Neutrophil (primary cell): ENCODE measurements around the gene KLK4.

Source experiments
- H3K27ac ChIP-seq: fragments of 200-600 bp; sonication (generic); 2 replicates; pipeline ENCODE4 v1.5.1; 2016; ENCODE audit warnings: mild to moderate bottlenecking, moderate library complexity
- H3K27me3 ChIP-seq: fragments of 200-600 bp; sonication (generic); 2 replicates; pipeline ENCODE4 v1.6.0; 2016; ENCODE audit warnings: mild to moderate bottlenecking
- H3K36me3 ChIP-seq: fragments of 200-600 bp; sonication (generic); 2 replicates; pipeline ENCODE4 v1.5.1; 2017
- H3K4me1 ChIP-seq, 2 experiments: fragments of 200-600 bp in 1 of 2; sonication (generic) in 1 of 2; 1 replicate in 1 of 2; 2 replicates in 1 of 2; pipeline versions ENCODE4 v1.5.1 to v1.6.1; 2013 to 2016; ENCODE audit warnings: low read depth in 1 of 2, low read length in 1 of 2, mild to moderate bottlenecking in 1 of 2, moderate library complexity in 1 of 2; ENCODE audit not compliant: control insufficient read depth in 1 of 2, insufficient read depth in 1 of 2
- H3K4me3 ChIP-seq, 2 experiments: fragments of 200-600 bp in 1 of 2; sonication (generic) in 1 of 2; 1 replicate in 1 of 2; 2 replicates in 1 of 2; pipeline ENCODE4 v1.5.1; 2013 to 2016; ENCODE audit warnings: low read depth in 1 of 2, low read length in 1 of 2, mild to moderate bottlenecking in 1 of 2, moderate library complexity in 1 of 2
- H3K9me3 ChIP-seq: fragments of 200-600 bp; sonication (generic); 2 replicates; pipeline ENCODE4 v1.5.1; 2016
- CTCF ChIP-seq: fragments of 200-600 bp; sonication (generic); IDR thresholded peaks from 2 replicates; pipeline ENCODE4 v1.5.1; 2016; ENCODE audit warnings: antibody characterized with exemption

KLK4 gene

GRCh38 chr19:50947123-50947522, 35.9 kb upstream of the KLK4 start:
- H3K4me3 ChIP-seq: no peak overlapping the region
- no peaks in the 10 kb centered on the region for H3K4me1 ChIP-seq
- no peaks in the 10 kb centered on the region for H3K9me3 ChIP-seq
- no peaks in the 10 kb centered on the region for H3K27me3 ChIP-seq
- no peak for TF ChIP-seq CTCF
- H3K36me3 ChIP-seq: no peaks in the 10 kb centered on the region
- H3K27ac ChIP-seq: no peak overlapping the region

GRCh38 chr19:50944795-50945194, 33.6 kb upstream of the KLK4 start:
- Histone ChIP-seq H3K9me3 (no peaks in the 10 kb centered on the region), H3K4me1 (no peaks in the 10 kb centered on the region), H3K36me3 (no peaks in the 10 kb centered on the region), H3K27ac (no peak overlapping the region), H3K4me3 (no peak overlapping the region), H3K27me3 (no peaks in the 10 kb centered on the region)
- no peak for TF ChIP-seq CTCF

GRCh38 chr19:50943074-50943828, 32.1 kb upstream of the KLK4 start:
- Histone ChIP-seq H3K9me3 (no peaks in the 10 kb centered on the region), H3K27me3 (no peaks in the 10 kb centered on the region), H3K4me1 (no peaks in the 10 kb centered on the region), H3K4me3 (no peak overlapping the region), H3K27ac (no peak overlapping the region), H3K36me3 (no peaks in the 10 kb centered on the region)
- no peak for TF ChIP-seq CTCF

- Histone ChIP-seq H3K9me3 (no peaks in the 10 kb centered on the region), H3K4me3 (no peak overlapping the region), H3K4me1 (no peaks in the 10 kb centered on the region), H3K27ac (no peak overlapping the region), H3K27me3 (no peaks in the 10 kb centered on the region), H3K36me3 (no peaks in the 10 kb centered on the region)
- TF ChIP-seq CTCF: no peak
Measured at GRCh38 chr19:50939596-50939995, 28.4 kb upstream of the KLK4 start.

- Histone ChIP-seq H3K27me3 (peaks cover 34% of the 10 kb centered on the region), H3K4me1 (no peaks in the 10 kb centered on the region), H3K4me3 (no peak overlapping the region), H3K27ac (no peak overlapping the region), H3K36me3 (no peaks in the 10 kb centered on the region), H3K9me3 (no peaks in the 10 kb centered on the region)
- TF ChIP-seq CTCF: no peak
Measured at GRCh38 chr19:50933640-50934039, 22.4 kb upstream of the KLK4 start.
